HG03280 (cell line): ENCODE results near the gene DENND6A.
"Not testable (repeated sequence)": the region's sequence is repeated elsewhere in the genome, so short reads cannot be mapped to it uniquely, and the experiment has no call there.

Source experiments
- ATAC-seq: cut with Tn5 transposase; IDR thresholded peaks from one replicate; pipeline ENCODE4 v1.9.1; 2021; ENCODE audit warnings: mild to moderate bottlenecking, moderate library complexity; ENCODE audit not compliant: unreplicated experiment

Gene DENND6A, protein sequence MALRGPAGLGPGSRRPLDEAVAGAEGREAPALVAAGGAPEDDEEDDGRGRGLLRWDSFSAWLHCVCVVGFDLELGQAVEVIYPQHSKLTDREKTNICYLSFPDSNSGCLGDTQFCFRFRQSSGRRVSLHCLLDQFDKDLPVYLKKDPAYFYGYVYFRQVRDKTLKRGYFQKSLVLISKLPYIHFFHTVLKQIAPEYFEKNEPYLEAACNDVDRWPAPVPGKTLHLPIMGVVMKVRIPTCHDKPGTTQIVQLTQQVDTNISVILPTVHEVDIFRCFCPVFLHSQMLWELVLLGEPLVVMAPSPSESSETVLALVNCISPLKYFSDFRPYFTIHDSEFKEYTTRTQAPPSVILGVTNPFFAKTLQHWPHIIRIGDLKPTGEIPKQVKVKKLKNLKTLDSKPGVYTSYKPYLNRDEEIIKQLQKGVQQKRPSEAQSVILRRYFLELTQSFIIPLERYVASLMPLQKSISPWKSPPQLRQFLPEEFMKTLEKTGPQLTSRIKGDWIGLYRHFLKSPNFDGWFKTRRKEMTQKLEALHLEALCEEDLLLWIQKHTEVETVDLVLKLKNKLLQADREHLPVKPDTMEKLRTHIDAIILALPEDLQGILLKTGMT

DNA sequence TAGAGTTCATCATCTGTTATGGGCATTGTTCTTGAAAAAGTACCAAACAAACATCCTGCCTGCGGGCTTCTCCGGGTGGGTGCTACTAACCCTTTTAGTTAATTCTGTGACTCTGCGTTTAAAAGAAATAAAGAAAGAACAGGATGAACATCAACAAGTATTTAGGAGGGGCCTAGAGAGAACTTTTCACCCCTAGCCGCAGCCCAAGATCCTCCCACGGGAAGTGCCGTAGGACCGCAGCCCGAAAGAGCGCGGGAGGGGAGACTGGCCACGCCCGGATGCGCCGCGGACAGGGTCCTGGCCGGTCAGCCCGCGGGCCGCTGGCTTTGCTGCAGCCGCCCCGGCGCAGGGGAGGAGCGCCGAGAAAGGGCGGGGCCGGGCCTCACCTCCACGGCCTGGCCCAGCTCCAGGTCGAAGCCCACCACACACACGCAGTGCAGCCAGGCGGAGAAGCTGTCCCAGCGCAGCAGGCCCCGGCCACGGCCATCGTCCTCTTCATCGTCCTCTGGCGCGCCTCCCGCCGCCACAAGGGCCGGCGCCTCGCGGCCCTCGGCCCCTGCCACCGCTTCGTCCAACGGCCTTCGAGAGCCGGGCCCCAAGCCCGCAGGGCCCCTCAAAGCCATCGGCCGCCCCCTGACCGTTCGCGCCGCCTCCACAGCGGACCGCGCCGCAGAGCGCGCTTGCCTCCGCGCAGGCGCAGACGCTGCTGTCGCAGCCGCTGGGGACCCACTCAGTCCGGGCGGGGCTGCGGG is at the start of gene DENND6A:
TSS of gene DENND6A (minus strand) at position 682 of the 752 bp plus-strand sequence. CDS start at position 623, 59 bp downstream.
- peak; percentile 78 for ATAC-seq

DNA sequence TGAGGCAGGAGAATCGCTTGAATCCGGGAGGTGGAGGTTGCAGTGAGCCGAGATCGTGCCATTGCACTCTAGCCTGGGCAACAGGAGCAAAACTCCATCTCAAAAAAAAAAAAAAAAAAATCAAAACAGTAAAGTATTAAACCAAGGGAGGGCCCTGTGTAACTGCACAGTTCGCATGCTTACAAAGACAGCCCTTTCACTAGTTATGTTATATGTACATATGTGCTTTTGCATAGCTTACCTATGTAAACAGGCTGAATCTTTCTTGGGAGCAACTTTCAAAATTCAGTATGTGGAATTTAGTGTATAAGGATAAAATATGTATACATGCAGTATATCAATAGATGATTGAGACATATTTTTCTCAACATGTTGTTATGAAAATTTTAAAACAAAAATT is 47.1 kb upstream of the DENND6A start:
- no peak for ATAC-seq

DNA sequence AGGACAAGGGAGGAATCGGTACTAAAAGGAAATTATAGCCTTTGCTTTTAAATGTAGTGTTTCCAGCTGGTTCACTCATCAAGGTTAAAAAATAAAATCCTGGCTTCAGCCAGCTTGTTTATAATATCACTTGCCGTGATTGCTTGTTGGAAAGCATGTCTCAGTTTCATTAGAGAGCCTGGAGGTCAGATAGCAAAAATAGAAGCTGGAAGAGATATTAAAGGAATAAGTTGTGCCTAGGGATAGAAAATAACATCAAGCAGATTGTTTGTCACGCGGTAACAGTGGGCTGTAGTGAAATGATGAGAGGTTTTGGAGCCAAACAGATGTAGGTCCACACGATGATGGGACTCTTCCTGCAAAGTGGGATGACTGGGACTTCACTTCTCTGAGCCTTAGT is 45.5 kb upstream of the DENND6A start:
- ATAC-seq = no peak

DNA sequence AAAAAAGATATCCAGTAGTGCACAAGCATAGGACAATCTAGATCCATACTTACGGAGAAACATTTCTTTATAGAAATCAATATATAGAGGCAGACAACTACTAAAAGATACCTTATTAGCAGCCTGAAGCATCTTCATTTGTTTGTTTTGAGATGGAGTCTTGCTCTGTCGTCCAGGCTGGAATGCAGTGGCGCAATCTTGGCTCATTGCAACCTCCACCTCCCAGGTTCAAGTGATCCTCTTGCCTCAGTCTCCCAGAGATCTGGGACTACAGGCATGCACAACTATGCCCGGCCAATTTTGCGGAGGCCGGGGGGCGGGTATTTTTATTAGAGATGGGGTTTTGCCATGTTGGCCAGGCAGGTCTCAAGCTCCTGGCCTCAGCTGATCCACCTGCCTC is 45.0 kb upstream of the DENND6A start:
- ATAC-seq = no peak

DNA sequence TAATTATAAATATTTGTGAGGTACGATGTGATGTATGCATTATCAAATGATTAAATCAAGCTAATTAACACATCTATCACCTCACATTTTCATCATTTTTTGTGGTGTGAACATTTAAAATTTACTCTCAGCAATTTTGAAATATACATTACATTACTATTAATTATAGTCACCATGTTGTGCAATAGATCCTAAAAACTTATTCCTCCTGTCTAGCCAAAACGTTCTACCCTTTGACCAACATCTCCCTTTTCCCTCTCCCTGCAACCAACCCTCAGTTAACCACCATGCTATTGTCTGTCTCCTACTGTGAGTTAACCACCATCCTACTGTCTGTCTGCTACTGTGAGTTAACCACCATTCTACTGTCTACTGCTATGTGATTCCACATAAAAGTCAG is 42.5 kb upstream of the DENND6A start:
- no peak for ATAC-seq

DNA sequence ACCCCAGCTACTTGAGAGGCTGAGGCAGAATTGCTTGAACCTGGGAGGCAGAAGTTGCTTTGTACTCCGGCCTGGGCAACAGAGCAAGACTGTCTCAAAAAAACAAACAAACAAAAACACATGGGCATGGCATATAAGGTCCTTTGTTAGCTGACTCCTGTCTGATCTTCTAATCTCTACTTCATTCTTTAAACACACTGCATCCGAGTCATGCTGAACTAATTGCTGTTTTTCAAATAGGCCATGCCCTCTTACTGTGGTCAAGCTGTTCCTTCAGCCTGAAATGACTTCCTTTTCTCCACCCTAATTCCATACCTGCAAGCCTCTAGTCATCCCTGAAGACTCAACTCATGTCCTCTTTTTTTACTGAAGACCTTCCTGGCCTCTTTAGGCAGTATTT is 40.9 kb upstream of the DENND6A start:
- no peak for ATAC-seq

DNA sequence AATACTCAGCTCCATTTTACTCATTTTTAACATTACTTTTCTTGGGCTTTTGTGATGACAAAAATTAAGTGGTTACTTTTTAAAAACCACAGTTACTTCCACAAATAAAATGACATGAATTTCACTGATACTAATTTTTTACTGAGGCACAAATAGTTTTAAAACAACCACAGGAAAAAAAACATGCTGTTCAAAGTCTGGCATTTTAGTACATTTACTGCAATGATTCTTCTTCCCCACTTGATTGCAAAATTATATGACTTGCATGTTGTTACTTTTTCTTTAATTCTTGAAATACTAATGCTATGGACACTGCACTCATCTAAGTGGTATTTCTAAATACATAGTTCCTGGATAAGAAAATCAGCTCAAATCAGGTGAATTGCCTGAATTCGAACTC is 38.4 kb upstream of the DENND6A start:
- ATAC-seq = no peak

DNA sequence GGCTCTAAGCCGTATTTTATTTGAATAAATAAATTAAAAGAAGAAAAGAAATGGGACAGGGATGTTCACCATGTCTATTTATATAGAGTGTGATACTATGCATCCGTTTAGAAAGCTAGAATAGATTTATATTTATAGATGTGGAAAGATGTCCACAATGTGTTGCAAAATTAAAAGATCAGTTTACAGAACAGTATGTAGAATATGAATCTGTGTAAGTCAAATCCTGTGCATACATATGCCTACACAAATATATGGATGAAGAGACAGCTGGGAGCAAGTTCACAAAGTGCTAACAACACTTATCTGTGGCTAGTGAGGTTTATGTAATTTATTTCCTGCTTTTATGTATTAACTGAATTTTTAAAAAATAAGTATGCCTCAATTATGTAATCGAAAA is 37.8 kb upstream of the DENND6A start:
- ATAC-seq = no peak

DNA sequence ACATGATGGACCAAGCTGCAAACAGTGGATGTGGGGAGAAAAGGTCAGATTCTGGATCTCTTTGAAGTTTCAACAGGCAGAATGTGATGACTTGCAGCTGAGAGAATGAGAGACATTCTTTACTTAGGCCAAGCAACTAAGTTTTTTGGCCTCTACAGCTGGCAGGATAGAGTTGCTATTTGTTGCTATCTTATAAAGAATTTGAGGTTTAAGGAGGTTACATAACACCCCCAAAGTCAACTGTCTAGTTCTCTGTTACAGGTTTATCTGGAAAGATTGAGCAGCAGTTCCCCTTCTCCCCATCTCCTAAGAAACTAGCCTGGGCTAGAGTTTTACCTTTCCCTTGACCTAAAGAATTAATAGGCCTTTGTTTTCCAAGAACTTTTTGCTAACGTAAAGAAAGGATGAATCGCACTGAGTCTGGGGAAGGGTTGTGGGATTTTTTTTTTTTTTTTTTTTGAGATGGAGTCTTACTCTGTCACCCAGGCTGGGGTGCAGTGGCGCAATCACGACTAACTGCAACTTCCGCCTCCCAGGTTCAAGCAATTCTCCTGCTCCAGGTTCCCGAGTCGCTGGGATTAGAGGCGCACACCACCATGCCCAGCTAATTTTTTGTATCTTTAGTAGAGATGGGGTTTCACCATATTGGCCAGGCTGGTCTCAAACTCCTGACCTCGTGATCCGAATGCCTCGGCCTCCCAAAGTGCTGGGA is 36.6 kb upstream of the DENND6A start:
- no peak for ATAC-seq

DNA sequence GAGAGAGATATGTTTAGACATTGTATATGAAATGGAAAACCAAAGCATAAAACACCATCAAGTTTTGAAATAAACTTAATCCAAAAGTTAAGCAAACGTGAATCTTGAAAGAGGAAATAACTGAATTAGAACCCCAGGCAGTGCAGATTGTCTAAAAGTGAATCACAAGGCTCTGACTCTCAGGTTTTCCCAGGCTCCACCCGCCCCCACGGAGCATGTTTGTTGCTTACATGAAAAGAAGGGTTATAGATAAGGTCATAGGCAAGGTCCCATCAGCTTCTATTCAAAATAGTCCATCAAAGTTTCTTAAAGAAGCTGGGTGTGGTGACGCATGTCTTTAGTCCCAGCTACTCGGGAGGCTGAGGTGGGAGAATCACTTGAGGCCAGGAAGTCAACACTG is 34.2 kb upstream of the DENND6A start:
- ATAC-seq = no peak

DNA sequence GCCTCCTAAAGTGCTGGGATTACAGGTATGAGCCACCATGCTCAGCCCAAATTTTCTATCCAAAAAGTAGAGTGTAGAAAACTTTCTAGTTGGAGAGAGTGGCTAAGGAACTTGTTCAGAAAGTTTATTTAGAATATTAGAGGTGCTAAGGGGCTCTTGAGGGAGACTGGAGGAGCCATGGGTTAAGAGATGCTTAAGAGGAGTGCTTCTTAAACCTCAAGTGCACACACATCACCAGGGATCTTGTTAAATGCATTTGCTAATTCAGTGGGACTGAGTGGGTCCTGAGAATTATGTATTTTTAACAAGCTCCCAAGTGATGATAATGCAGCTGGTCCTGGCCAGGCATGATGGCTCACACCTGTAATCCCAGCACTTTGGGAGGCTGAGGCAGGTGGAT is 33.5 kb upstream of the DENND6A start:
- no peak for ATAC-seq

DNA sequence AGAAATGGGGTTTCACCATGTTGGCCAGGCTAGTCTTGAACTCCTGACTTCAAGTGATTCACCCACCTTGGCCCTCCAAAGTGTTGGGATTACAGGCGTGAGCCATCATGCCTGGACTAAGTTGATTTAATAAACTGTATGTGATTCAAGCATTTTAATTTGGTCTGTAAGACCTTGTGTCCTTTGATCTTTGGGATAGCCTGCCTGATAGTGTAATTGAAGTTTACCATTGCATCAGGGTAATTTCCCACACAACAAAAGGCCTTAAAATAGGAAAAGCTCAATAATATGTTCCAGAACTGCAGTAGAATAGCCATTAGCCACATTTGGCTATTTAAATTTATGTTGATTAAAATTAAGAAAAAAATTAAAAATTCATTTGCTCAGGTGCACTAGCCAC is 25.2 kb upstream of the DENND6A start:
- ATAC-seq = no peak

DNA sequence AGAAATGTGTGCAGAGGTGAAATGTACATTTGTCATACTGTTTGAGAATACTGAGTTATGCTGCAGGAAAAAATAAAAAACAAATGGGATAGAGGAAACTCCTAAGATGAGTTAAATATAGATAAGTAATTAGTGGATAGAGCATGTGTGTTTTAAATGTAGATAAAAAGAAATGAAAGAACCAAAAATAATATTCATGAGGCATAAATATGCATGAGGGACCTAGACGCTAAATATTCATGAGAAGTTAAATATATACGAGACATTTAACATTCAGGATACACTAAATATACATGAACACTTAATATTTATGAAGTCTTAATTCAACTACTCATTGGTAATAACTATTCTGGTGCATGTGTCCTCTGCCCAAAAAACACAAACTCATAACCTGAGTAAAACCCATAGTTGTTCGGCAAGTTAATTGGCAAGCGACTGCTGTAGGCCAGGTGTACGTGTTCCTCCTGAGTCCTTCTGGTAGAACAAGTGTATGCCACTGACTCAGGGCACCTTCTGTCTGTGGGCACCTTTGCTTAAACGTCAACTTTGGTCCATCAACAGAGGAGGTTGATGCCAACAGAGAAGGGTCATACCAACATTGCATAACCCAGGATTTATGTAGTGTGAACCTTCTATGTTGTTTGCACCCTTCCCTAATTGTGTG is 24.5 kb upstream of the DENND6A start:
- no peak for ATAC-seq

DNA sequence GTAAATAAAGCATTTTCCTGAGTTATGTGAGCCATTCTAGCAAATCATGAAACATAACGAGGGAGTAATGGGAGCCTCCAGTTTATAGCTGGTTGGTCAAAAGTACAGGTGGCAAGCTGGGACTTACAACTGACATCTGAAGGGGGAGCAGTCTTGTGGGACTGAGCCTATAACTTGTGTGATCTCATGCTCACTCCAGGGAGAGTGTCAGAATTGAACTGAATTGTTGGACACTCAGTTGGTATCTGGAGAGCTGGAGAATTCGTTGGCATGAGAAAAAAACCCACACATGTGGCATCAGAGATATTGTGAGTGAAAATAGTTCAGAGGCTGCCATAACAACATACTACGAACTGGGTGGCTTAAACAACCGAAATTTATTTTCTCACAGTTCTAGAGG is 22.8 kb upstream of the DENND6A start:
- ATAC-seq = no peak

DNA sequence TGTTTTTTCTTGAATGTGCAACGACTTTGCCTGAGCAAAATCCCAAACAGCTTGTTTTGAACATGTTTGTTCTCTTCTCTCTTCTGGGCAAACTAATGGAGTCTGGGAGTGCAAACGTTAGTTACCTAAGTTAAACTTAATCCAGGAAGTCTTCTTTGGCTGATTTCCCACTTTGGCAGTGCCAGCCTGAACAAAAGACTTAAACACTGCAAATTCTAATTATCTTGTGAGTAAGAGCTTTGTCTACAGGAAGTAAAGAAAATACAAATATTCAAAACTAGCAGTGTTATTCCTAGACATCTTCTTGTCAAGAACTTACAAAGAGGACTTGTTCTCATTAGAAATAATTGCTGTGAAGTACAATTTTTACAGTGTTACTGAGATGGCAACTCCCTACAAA is 16.7 kb upstream of the DENND6A start:
- no peak for ATAC-seq

DNA sequence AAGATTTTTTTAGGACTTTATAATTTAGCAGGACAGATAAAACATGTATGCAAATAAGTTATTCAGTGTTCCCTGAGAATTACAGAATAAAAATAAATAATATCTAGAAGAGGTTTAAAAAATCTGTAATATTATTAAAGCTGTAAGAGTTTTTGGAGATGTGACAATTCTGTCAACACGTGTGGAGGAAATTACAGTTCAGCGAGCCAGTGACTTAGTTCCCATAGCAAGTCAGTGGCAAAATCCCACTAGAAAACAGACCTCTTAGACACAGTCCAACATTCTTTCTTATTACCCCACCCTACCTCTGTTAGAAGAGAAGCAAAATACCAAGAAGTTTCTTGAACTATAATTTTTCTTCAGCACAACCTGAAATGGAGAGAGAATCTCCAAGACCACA is 16.2 kb upstream of the DENND6A start:
- ATAC-seq = no peak

DNA sequence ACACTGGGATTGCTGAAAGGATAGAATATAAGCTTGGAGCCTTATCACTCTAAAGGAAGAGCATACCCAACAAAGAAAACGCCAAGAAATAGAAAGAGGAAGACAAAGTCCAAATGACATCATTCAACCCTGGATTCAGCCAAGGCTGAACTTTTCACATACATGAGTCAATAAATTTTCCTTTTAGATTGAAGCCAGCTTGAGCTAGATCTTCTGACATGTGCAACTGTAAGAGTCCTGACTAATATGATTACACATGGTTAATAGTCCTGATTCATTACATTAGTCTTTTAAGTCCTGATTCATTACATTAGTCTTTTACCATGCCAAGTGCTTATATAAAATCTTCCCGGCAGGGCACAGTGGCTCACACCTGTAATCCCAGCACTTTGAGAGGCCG is 13.6 kb upstream of the DENND6A start:
- no peak for ATAC-seq

DNA sequence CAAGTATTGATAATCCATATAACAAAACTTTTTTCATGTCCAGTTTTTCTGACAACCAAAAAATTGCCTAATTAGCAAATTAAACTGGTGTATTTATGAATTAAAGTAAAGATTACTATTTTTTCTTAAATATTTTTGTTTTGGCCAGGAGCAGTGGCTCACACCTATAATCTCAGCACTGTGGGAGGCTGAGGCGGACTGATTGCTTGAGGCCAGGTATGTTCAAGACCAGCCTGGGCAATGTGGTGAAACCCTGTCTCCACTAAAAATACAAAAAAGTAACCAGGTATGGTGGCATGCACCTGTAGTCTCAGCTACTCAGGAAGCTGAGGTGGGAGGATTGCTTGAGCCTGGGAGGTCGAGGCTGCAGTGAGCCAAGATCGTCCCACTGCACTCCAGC is 12.5 kb upstream of the DENND6A start:
- ATAC-seq = not testable (repeated sequence)

DNA sequence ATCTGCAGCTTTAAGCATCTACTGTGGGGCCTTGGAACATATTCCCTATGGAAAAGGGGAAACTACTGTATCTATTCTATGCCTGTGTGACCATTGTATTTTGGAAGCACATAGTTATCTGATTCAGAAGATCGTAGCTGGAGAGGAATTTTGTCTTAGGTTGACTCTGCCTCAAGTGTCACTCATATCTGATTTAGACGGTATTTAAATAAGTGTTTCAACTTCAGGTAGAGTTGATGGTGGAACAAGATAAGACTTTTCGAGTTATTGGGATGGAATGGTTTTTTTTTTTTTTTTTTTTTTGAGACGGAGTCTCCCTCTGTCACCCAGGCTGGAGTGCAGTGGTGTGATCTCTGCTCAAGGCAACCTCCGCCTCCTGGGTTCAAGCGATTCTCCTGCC is 8.9 kb upstream of the DENND6A start:
- ATAC-seq = no peak

DNA sequence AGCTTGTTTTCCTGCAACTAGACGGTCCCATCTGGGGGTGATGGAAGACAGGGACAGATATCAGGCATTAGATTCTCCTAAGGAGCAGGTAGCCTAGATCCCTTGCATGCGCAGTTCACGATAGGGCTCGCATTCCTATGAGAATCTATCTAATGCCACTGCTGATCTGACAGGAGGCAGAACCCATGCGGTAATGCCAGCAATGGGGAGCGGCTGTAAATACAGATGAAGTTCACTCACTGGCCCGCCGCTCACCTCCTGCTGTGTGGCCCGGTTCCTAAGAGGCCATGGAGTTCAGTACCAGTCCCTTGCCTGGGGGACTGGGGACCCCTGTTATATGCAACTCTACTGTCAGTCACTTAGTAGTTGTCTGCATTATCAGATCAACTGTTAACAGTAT is 7.9 kb upstream of the DENND6A start:
- ATAC-seq = no peak

DNA sequence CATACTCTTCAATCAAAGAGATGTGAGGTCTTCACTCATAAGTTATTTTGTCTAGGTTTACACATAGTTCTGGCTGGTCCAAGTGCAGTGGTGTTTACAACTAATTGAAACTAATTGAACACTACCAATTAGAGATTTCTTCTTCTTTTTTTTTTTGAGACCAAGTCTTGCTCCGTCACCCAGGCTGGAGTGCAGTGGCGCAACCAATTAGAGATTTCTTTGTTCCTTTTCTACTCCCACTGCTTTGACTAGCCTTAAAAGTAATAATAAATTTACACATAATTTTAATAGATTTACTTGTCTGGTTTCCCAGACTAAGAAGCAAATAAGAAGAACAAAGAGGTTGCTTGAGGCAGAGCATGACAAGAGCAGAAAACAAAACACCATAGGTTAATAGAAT is 6.7 kb upstream of the DENND6A start:
- ATAC-seq = no peak
